B cell (primary cell): ENCODE measurements around the gene MIA3. TPM values are rescaled to one million over a fixed set of nuclear protein-coding genes. Genes with fewer than 3 reads are reported as not detected.

Experiments
- ATAC-seq: fragments of 200-7000 bp; cut with Tn5 transposase; one replicate; pipeline ENCODE4 v1.10.0; 2021; ENCODE audit warnings: low read depth, mild to moderate bottlenecking, moderate number of reproducible peaks, moderate library complexity
- CTCF ChIA-PET: fragments of 350-600 bp; sonication (Branson Sonifier 250); formaldehyde crosslinking; loops from one replicate; lab custom pipeline; 2021; ENCODE audit warnings: antibody characterized with exemption, inconsistent platforms; lab: Charles Lee
- POLR2A ChIA-PET: fragments of 350-600 bp; sonication (Branson Sonifier 250); formaldehyde crosslinking; loops from one replicate; lab custom pipeline; 2021; ENCODE audit warnings: antibody characterized with exemption; lab: Charles Lee
- DNase-seq: peaks from one replicate; pipeline ENCODE4 v3.0.0; 2013
- H2AFZ ChIP-seq: 2 replicates; pipeline ENCODE4 v1.6.1; 2012; ENCODE audit warnings: mild to moderate bottlenecking, low read depth, low read length; ENCODE audit not compliant: insufficient read depth, poor library complexity, severe bottlenecking
- H3K27ac ChIP-seq, 2 donors: 1 replicate in 1 of 2; 2 replicates in 1 of 2; pipeline ENCODE4 v1.5.1; 2012 to 2013; ENCODE audit warnings: low read length in 2 of 2, mild to moderate bottlenecking in 2 of 2, moderate library complexity in 1 of 2
- H3K27me3 ChIP-seq, 4 experiments: fragments of 200-600 bp in 1 of 4; sonication (generic) in 1 of 4; replicated peaks in 1 of 4; 1 replicate in 2 of 4; 2 replicates in 2 of 4; pipeline versions ENCODE4 v1.6.1 to v1.7.0; 2013 to 2016; ENCODE audit warnings: low read length in 3 of 4, mild to moderate bottlenecking in 2 of 4, mixed read lengths in 1 of 4, moderate library complexity in 1 of 4; ENCODE audit not compliant: insufficient read depth in 4 of 4, control insufficient read depth in 3 of 4; ENCODE audit errors: control extremely low read depth in 1 of 4
- H3K36me3 ChIP-seq, 2 experiments: replicated peaks in 1 of 2; 1 replicate in 1 of 2; 2 replicates in 1 of 2; pipeline versions ENCODE4 v1.6.1 to v1.7.1; 2013; ENCODE audit warnings: low read length in 1 of 2; ENCODE audit not compliant: insufficient read depth in 2 of 2, control insufficient read depth in 1 of 2; ENCODE audit errors: control extremely low read depth in 1 of 2, extremely low read depth in 1 of 2
- H3K4me1 ChIP-seq, 2 donors: fragments of 200-600 bp in 1 of 2; sonication (generic) in 1 of 2; 1 replicate in 1 of 2; 2 replicates in 1 of 2; pipeline versions ENCODE4 v1.5.1 to v1.6.1; 2013 to 2017; ENCODE audit warnings: low read length in 2 of 2; ENCODE audit not compliant: control insufficient read depth in 2 of 2, insufficient read depth in 2 of 2
- H3K4me2 ChIP-seq: replicated peaks from 2 replicates; pipeline ENCODE3; 2012; ENCODE audit warnings: mild to moderate bottlenecking, low read depth, low read length; ENCODE audit not compliant: poor library complexity, severe bottlenecking
- H3K4me3 ChIP-seq, 5 experiments: fragments of 200-600 bp in 1 of 5; sonication (generic) in 1 of 5; 1 replicate in 3 of 5; 2 replicates in 2 of 5; pipeline versions ENCODE4 v1.5.1 to v1.7.0; 2011 to 2016; ENCODE audit warnings: low read length in 4 of 5, mild to moderate bottlenecking in 4 of 5, low read depth in 2 of 5, control low read depth in 1 of 5, moderate library complexity in 1 of 5; ENCODE audit not compliant: insufficient read depth in 1 of 5; ENCODE audit errors: control extremely low read depth in 1 of 5, extremely low read depth in 1 of 5
- H3K79me2 ChIP-seq: fragments of 200-600 bp; sonication (generic); one replicate; pipeline ENCODE4 v1.6.0; 2016; ENCODE audit warnings: low read length; ENCODE audit not compliant: control insufficient read depth, insufficient read depth
- H3K9ac ChIP-seq: fragments of 200-600 bp; sonication (generic); 2 replicates; pipeline ENCODE4 v1.6.1; 2017; ENCODE audit warnings: mild to moderate bottlenecking, low read length, moderate library complexity
- H3K9me3 ChIP-seq, 3 donors: one replicate each; pipeline versions ENCODE4 v1.6.1 to v1.7.1; 2013; ENCODE audit warnings: low read length in 2 of 3; ENCODE audit not compliant: control insufficient read depth in 2 of 3, insufficient read depth in 1 of 3; ENCODE audit errors: control extremely low read depth in 1 of 3
- H4K20me1 ChIP-seq: 2 replicates; pipeline ENCODE4 v1.6.0; 2012; ENCODE audit warnings: mild to moderate bottlenecking, low read length; ENCODE audit not compliant: insufficient read depth, control insufficient read depth, poor library complexity, severe bottlenecking
- H3K27ac Mint-ChIP-seq: one replicate; pipeline ENCODE4 v1.8.0; 2021; ENCODE audit warnings: mixed read lengths
- H3K27me3 Mint-ChIP-seq: one replicate; pipeline ENCODE4 v1.8.0; 2021; ENCODE audit warnings: mixed read lengths
- H3K4me1 Mint-ChIP-seq: one replicate; pipeline ENCODE4 v1.8.0; 2021; ENCODE audit warnings: mixed read lengths
- H3K4me3 Mint-ChIP-seq: one replicate; pipeline ENCODE4 v1.8.0; 2021; ENCODE audit warnings: mixed read lengths
- H3K9me3 Mint-ChIP-seq: one replicate; pipeline ENCODE4 v1.8.0; 2022; ENCODE audit warnings: mixed read lengths; ENCODE audit not compliant: insufficient read depth
- CTCF ChIP-seq: fragments of 200-600 bp; IDR thresholded peaks from one replicate; pipeline ENCODE4 v1.8.0; 2022; ENCODE audit warnings: antibody characterized with exemption, mild to moderate bottlenecking
- EZH2 ChIP-seq: IDR thresholded peaks from 2 replicates; pipeline ENCODE4 v1.6.1; 2012; ENCODE audit warnings: borderline replicate concordance, low read depth, mild to moderate bottlenecking, moderate library complexity, low read length; ENCODE audit not compliant: insufficient read depth, poor library complexity, severe bottlenecking
- WGBS: methylation state at CpG from one replicate; pipeline ENCODE4 v1.1.5; 2013; ENCODE audit warnings: missing lambda C conversion rate; ENCODE audit not compliant: insufficient coverage; 5-methylcytosine and 5-hydroxymethylcytosine counted together
- intact Hi-C: fragments of 100-400 bp; cut with micrococcal nuclease; formaldehyde crosslinking; loops from one replicate; pipeline ENCODE4 v1.10.0; 2022
- polyA plus RNA-seq: library from polyadenylated mRNA; depleted of rRNA; stranded (reverse); fragments of >200 nt; gene quantifications from 2 replicates; pipeline ENCODE4 v1.2.3, GENCODE V29; 2012
- total RNA-seq, 2 donors: library from RNA; stranded (reverse); fragments of 120-200 nt in 1 of 2; gene quantifications; 1 replicate in 1 of 2; 2 replicates in 1 of 2; pipeline versions ENCODE4 v1.2.3 to v1.2.4, GENCODE V29; 2013 to 2022

Gene MIA3
- total and polyA plus RNA-seq, 2 donors (not counting 1 experiment from before 2014, with no cell fraction given), result 69.2 to 109 TPM

DNA sequence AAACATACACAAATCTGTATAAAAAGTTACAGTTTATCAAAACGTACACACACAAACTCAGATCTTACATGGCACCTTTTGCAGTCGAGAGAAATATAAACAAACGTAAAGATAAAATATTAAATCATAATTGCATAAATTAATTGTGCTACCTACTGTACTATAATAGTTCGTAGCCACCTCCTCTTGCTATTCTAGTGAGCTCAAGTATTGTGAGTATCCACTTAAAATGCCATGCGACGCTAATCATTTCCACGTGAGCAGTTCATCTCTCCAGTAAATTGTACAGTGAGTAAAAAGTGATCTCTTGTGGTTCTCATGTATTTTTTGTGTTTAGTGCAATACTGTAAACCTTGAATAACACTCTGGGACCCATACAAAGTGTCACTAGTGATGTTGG, 6.3 kb downstream of the MIA3 start:
- no peak for TF ChIP-seq EZH2
- TF ChIP-seq CTCF, result no peak
- ATAC-seq (no peak), DNase-seq (no peak)
- POLR2A ChIA-PET, result no interaction called here
- Mint-ChIP-seq H3K9me3 (no peaks in the 10 kb centered on the region), H3K4me3 (no peak overlapping the region), H3K4me1 (peaks cover 16% of the 10 kb centered on the region), H3K27ac (no peak overlapping the region), H3K27me3 (no peaks in the 10 kb centered on the region)
- Histone ChIP-seq H3K4me3 (no peak overlapping the region), H3K4me2 (no peak overlapping the region), H3K27me3 (no peaks in the 10 kb centered on the region), H4K20me1 (no peaks in the 10 kb centered on the region), H3K9me3 (no peaks in the 10 kb centered on the region), H3K4me1 (peaks cover 3 to 5% of the 10 kb centered on the region in 2 donors), H3K9ac (no peak overlapping the region), H3K36me3 (peaks cover 3 to 53% of the 10 kb centered on the region in 2 experiments), H2AFZ (no peak overlapping the region), H3K27ac (no peak overlapping the region), H3K79me2 (peaks cover 6% of the 10 kb centered on the region)
- CTCF ChIA-PET, result interaction anchor here (4.7 kb wide), 1 partner anchor 9 kb away, joined by 26 read pairs; no protein-coding TSS in a partner anchor
- intact Hi-C loops, result no loop called here
- WGBS, result no CpG with 5 or more reads among the region's 7 CpGs

- Histone ChIP-seq H3K27me3 (no peaks in the 10 kb centered on the region), H3K4me1 (no peaks in the 10 kb centered on the region), H2AFZ (no peak overlapping the region), H3K27ac (no peak overlapping the region), H4K20me1 (no peaks in the 10 kb centered on the region), H3K36me3 (peaks cover 3 to 56% of the 10 kb centered on the region in 2 experiments), H3K79me2 (peaks cover 1% of the 10 kb centered on the region), H3K9me3 (no peaks in the 10 kb centered on the region), H3K4me2 (no peak overlapping the region), H3K4me3 (no peak overlapping the region), H3K9ac (no peak overlapping the region)
- H3K27ac Mint-ChIP-seq, result no peak overlapping the region
- H3K4me3 Mint-ChIP-seq, result no peak overlapping the region
- DNase-seq (no peak), ATAC-seq (no peak)
- no peak for TF ChIP-seq CTCF
- TF ChIP-seq EZH2, result no peak
- H3K27me3 Mint-ChIP-seq, result no peaks in the 10 kb centered on the region
- POLR2A ChIA-PET, result no interaction called here
- H3K4me1 Mint-ChIP-seq, result no peaks in the 10 kb centered on the region
- WGBS, result 100% methylated on average over 5 of the region's 6 CpGs
- CTCF ChIA-PET, result interaction anchor here (1.0 to 1.7 kb wide), 2 partner anchors 9 to 162 kb away, joined by 3 to 4 read pairs; no protein-coding TSS in a partner anchor
- no peaks in the 10 kb centered on the region for H3K9me3 Mint-ChIP-seq
- intact Hi-C loops, result no loop called here
Measured at GRCh38 chr1:222627232-222627631, 9.3 kb downstream of the MIA3 start.
